Breast epithelium (tissue), 3 donors: ENCODE data around the gene TUSC2.
A peak's percentile ranks its signal among the peaks of the same experiment; 100 is the strongest.

ENCODE experiments used
- CTCF ChIP-seq, 3 donors: fragments of 450-650 bp; IDR thresholded peaks; one replicate each; pipeline ENCODE4 v1.5.1; 2016 to 2017; ENCODE audit warnings: antibody characterized with exemption in 3 of 3, mild to moderate bottlenecking in 3 of 3, moderate library complexity in 3 of 3
- POLR2A ChIP-seq: fragments of 450-650 bp; IDR thresholded peaks from one replicate; pipeline ENCODE4 v1.6.1; 2016; ENCODE audit warnings: antibody characterized with exemption, mild to moderate bottlenecking, moderate library complexity
- POLR2AphosphoS5 ChIP-seq, 3 donors: sonication (generic); formaldehyde crosslinking; IDR thresholded peaks; one replicate each; pipeline ENCODE4 v1.6.1; 2017; ENCODE audit warnings: antibody characterized with exemption in 3 of 3

GRCh38 chr3:50297896-50298725 is 29.9 kb downstream of the TUSC2 start:
- TF ChIP-seq POLR2A: no peak
- peak in 1 of 3 donors; percentile 11 for TF ChIP-seq CTCF (IDR thresholded peaks at IDR 0.05)
- TF ChIP-seq POLR2AphosphoS5 (IDR thresholded peaks at IDR 0.05): no peak
